ENCODE measurements around the gene POLK. TPM values are rescaled to one million over a fixed set of nuclear protein-coding genes. Genes with fewer than 3 reads are reported as not detected.
"Not testable (repeated sequence)": the region's sequence is repeated elsewhere in the genome, so short reads cannot be mapped to it uniquely, and the experiment has no call there.

POLK gene
- total and polyA plus RNA-seq, 2 of the 13 experiments (the other 11 are each of a cell fraction or from before 2014, with no cell fraction given) = 8.6 to 11.7 TPM

DNA sequence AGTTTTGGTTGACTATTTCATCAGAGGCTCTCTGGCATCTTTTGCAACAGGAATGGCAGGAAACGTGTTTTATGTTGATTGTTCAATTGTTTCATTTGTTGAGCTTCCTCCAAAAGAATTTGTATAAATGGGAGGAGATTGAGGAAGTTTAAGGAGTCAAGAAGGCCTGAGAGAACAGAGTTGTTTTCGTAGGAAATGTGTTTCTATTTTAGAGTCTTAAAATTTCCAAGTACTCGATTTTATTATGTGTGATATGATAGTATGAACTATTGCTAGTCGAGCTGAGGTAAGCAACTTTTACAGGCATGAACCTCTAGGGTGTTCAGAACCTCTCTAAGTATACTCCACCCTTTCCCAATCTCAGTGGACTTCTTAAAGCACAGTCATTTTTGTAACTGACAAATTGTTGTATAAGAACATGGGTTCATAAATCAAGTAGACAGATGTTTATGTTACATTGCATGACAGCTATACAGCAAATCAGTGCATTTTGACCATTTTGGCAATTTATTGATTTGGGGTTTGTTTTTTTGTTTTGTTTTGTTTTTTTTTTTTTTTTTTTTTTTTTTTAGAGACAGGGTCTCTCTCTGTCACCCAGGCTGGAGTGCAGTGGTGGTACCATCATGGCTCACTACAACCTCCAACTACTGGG is 47.4 kb downstream of the POLK start:
- Histone ChIP-seq H3K9ac (ENCODE audit: insufficient read depth, low read depth, low read length) (no peak overlapping the region), H3K4me3 (replicated peaks in 1 of 3; ENCODE audit: insufficient read depth in 1 of 3, low read depth in 2 of 3, low read length in 3 of 3) (no peak overlapping the region), H3K27ac (ENCODE audit: extremely low read length, insufficient read depth, low read length) (no peak overlapping the region), H3K36me3 (replicated peaks in 1 of 2; ENCODE audit: control insufficient read depth in 1 of 2, insufficient read depth in 2 of 2, low read length in 2 of 2) (peaks cover 1 to 11% of the 10 kb centered on the region in 2 experiments; a peak in 2 of 5 replicates), H3K79me2 (ENCODE audit: insufficient read depth, low read length) (no peaks in the 10 kb centered on the region), H3K27me3 (ENCODE audit: control insufficient read depth in 1 of 2, insufficient read depth in 2 of 2, low read length in 2 of 2) (no peaks in the 10 kb centered on the region), H2AFZ (ENCODE audit: low read length) (no peak overlapping the region), H3K4me1 (ENCODE audit: insufficient read depth, low read length) (no peaks in the 10 kb centered on the region), H3K4me2 (ENCODE audit: low read depth, low read length) (no peak overlapping the region), H3K9me3 (ENCODE audit: low read length) (no peaks in the 10 kb centered on the region; the same call in 1 of the 2 replicates), H4K20me1 (ENCODE audit: insufficient read depth, low read length) (no peaks in the 10 kb centered on the region)
- 90% methylated on average over 4 of the region's 4 CpGs for WGBS (ENCODE audit: low lambda C conversion rate)
- intact Hi-C loops (cut with micrococcal nuclease; ENCODE audit: unreplicated experiment) = no loop called here
- POLR2A ChIA-PET = no interaction called here
- ATAC-seq (no peak), DNase-seq (ENCODE audit: low spot score) (no peak), FAIRE-seq (no peak)
- in situ Hi-C loops (cut with HindIII; ENCODE audit: extremely low pct_ligation_motif_present, low pct_unique_long_range_greater_than_20kb) = no loop called here
- CTCF ChIA-PET (ENCODE audit: low intra/inter-chr PET ratio, low total read pairs) = no interaction called here
- BruUV-seq (replicated peaks) = no TSS peak
- no peak for TF ChIP-seq ZNF547 (CRISPR knock-in tag; IDR thresholded peaks at IDR 0.05)

DNA sequence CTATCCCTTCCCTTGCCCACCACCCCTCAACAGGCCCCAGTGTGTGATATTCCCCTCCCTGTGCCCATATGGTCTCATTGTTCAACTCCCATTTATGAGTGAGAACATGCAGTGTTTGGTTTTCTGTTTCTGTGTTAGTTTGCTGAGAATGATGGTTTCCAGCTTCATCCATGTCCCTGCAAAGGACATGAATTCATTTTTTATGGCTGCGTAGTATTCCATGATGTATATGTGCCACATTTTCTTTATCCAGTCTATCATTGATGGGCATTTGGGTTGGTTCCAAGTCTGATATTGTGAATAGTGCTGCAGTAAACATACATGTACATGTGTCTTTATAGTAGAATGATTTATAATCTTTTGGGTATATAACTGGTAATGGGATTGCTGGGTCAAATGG is 49.0 kb downstream of the POLK start:
- H3K4me1 ChIP-seq (ENCODE audit: insufficient read depth, low read length); H3K9ac ChIP-seq (ENCODE audit: insufficient read depth, low read depth, low read length); intact Hi-C loops (cut with micrococcal nuclease; ENCODE audit: unreplicated experiment); H3K36me3 ChIP-seq (replicated peaks in 1 of 2; ENCODE audit: control insufficient read depth in 1 of 2, insufficient read depth in 2 of 2, low read length in 2 of 2); H3K4me2 ChIP-seq (ENCODE audit: low read depth, low read length); DNase-seq (ENCODE audit: low spot score); H2AFZ ChIP-seq (ENCODE audit: low read length); ATAC-seq; H3K27ac ChIP-seq (ENCODE audit: extremely low read length, insufficient read depth, low read length); FAIRE-seq; H3K27me3 ChIP-seq (ENCODE audit: control insufficient read depth in 1 of 2, insufficient read depth in 2 of 2, low read length in 2 of 2); H3K4me3 ChIP-seq (replicated peaks in 1 of 3; ENCODE audit: insufficient read depth in 1 of 3, low read depth in 2 of 3, low read length in 3 of 3); CTCF ChIA-PET (ENCODE audit: low intra/inter-chr PET ratio, low total read pairs); in situ Hi-C loops (cut with HindIII; ENCODE audit: extremely low pct_ligation_motif_present, low pct_unique_long_range_greater_than_20kb); POLR2A ChIA-PET; H3K79me2 ChIP-seq (ENCODE audit: insufficient read depth, low read length); H3K9me3 ChIP-seq (ENCODE audit: low read length); H4K20me1 ChIP-seq (ENCODE audit: insufficient read depth, low read length); BruUV-seq (replicated peaks): not testable (repeated sequence)
- WGBS (ENCODE audit: low lambda C conversion rate) = 100% methylated on average over 1 of the region's 1 CpG

DNA sequence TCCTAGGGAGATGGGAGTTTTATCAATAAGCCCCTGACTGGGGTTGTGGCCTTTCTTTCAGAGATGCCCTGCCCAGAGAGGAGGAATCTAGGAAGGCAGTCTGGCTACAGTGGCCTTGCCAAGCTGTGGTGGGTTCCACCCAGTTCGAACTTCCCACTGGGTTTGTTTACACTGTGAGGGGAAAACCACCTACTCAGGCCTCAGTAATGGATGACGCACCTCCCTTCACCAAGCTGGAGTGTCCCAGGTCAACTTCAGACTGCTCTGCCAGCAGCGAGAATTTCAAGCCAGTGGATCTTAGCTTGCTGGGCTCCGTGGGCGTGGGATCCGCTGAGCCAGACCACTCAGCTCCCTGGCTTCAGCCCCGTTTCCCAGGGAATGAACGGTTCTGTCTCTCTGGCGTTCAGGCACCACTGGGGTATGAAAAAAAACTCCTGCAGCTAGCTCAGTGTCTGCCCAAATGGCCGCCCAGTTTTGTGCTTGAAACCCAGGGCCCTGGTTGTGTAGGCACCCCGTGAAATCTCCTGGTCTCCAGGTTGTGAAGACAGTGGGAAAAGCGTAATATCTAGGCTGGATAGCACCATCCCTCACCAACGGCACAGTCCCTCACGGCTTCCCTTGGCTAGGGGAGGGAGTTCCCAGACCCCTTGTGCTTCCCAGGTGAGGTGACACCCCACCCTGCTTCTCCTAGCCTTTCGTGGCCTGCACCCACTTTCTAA is 54.5 kb downstream of the POLK start:
- FAIRE-seq; H3K36me3 ChIP-seq (replicated peaks in 1 of 2; ENCODE audit: control insufficient read depth in 1 of 2, insufficient read depth in 2 of 2, low read length in 2 of 2); H4K20me1 ChIP-seq (ENCODE audit: insufficient read depth, low read length); DNase-seq (ENCODE audit: low spot score); H3K27ac ChIP-seq (ENCODE audit: extremely low read length, insufficient read depth, low read length); H3K9me3 ChIP-seq (ENCODE audit: low read length); intact Hi-C loops (cut with micrococcal nuclease; ENCODE audit: unreplicated experiment); H3K4me2 ChIP-seq (ENCODE audit: low read depth, low read length); H3K9ac ChIP-seq (ENCODE audit: insufficient read depth, low read depth, low read length); ATAC-seq; H3K4me3 ChIP-seq (replicated peaks in 1 of 3; ENCODE audit: insufficient read depth in 1 of 3, low read depth in 2 of 3, low read length in 3 of 3); H2AFZ ChIP-seq (ENCODE audit: low read length); H3K79me2 ChIP-seq (ENCODE audit: insufficient read depth, low read length); BruUV-seq (replicated peaks); H3K27me3 ChIP-seq (ENCODE audit: control insufficient read depth in 1 of 2, insufficient read depth in 2 of 2, low read length in 2 of 2); H3K4me1 ChIP-seq (ENCODE audit: insufficient read depth, low read length); POLR2A ChIA-PET; in situ Hi-C loops (cut with HindIII; ENCODE audit: extremely low pct_ligation_motif_present, low pct_unique_long_range_greater_than_20kb); CTCF ChIA-PET (ENCODE audit: low intra/inter-chr PET ratio, low total read pairs): not testable (repeated sequence)
- WGBS (ENCODE audit: low lambda C conversion rate) = 95% methylated on average over 9 of the region's 15 CpGs
